Erythroblast (primary cell): ENCODE data around the gene DYRK1B.
"Not testable (repeated sequence)": the region's sequence is repeated elsewhere in the genome, so short reads cannot be mapped to it uniquely, and the experiment has no call there.

ENCODE experiments used
- GATA1 ChIP-seq: IDR thresholded peaks from 2 replicates; pipeline ENCODE4 v1.6.1; 2011; ENCODE audit warnings: low read depth, mild to moderate bottlenecking, control low read depth, low read length, moderate library complexity
- POLR2A ChIP-seq: IDR thresholded peaks from 2 replicates; pipeline ENCODE4 v1.6.1; 2011; ENCODE audit warnings: mild to moderate bottlenecking, low read length

- not testable (repeated sequence) for TF ChIP-seq POLR2A, GATA1
Observed at GRCh38 chr19:39881495-39882110, 47.6 kb upstream of the DYRK1B start.
